VCaP (cell line): Measurements from ENCODE around the gene GMPS.

ENCODE experiments used
- H3K27ac ChIP-seq: fragments of 450-650 bp; 2 replicates; pipeline ENCODE4 v1.5.1; 2017
- CTCF ChIP-seq: fragments of 450-650 bp; conservative IDR thresholded peaks from 2 replicates; pipeline ENCODE4 v1.5.1; 2017; ENCODE audit warnings: mild to moderate bottlenecking, moderate library complexity

Gene GMPS

DNA sequence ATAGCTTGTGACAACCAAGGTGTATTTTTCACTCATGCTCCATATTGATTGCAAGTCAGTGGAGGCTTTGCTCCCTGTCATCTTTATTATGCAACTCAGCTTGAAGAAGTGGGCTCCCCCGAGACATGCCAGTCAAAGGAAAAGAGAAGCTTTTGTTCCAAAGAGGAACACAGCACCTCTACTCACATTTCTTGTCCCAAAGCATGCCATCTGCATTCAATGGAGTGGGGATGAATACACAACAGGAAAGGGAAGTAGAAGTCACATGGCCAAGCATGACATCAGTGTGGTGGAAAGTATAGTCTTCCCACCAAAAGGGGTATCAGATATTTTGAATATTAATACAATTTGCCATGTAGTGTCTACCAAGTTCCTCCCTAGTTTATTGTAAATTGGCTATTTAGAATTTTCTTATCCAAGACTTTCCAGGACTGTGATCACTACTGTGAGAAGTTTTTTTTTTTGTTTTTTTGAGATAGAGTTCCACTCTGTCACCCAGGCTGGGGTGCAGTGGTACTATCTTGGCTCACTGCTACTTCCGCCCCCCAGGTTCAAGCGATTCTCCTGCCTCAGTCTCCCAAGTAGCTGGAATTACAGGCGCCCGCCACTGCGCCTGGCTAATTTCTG, 114.5 kb downstream of the GMPS start:
- TF ChIP-seq CTCF: no peak
- H3K27ac ChIP-seq: no peak overlapping the region

DNA sequence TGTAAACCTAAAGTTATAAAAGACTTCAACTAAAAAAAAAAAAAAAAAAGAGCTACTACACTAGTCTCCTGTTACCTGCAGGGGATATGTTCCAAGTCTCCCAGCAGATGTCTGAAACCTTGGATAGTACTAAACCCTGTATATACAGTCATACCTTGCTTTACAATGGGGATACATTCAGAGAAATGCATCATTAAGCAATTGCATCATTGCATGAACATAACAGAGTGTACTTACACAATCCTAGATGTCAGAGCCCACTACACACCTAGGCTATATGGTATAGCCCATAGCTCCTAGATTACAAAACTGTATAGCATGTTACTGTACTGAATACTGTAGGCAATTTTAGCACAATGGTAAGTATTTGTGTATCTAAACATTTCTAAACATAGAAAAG, 119.1 kb downstream of the GMPS start:
- no peak for TF ChIP-seq CTCF
- no peak overlapping the region for H3K27ac ChIP-seq

GRCh38 chr3:155991212-155991611, 120.8 kb downstream of the GMPS start:
- H3K27ac ChIP-seq: no peak overlapping the region
- no peak for TF ChIP-seq CTCF

DNA sequence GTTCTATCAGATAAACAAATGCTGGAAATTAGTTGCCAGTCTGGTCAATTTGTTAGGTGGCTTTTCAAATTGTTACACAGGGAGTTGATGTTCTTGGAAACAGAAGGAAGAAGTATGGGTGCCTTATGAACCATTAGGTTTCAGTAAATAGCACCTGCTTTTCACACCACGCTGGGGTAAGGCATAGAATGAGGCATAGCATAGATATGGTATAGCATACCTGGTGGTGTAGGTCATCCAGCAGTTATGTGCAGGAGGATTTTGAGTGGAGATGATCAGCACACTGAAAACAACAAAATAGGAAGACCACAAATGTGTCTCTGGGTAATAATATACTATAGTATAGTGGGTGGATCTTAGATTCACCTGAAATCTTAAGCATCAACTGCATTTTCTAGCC, 121.4 kb downstream of the GMPS start:
- H3K27ac ChIP-seq: no peak overlapping the region
- no peak for TF ChIP-seq CTCF
